ENCODE data around the gene RAB12. TPM values are rescaled to one million over a fixed set of nuclear protein-coding genes. Genes with fewer than 3 reads are reported as not detected.
A peak's percentile ranks its signal among the peaks of the same experiment; 100 is the strongest.

RAB12 gene
- total and polyA plus RNA-seq, 4 donors: 44.9 to 85.2 (median 62.4) TPM

DNA sequence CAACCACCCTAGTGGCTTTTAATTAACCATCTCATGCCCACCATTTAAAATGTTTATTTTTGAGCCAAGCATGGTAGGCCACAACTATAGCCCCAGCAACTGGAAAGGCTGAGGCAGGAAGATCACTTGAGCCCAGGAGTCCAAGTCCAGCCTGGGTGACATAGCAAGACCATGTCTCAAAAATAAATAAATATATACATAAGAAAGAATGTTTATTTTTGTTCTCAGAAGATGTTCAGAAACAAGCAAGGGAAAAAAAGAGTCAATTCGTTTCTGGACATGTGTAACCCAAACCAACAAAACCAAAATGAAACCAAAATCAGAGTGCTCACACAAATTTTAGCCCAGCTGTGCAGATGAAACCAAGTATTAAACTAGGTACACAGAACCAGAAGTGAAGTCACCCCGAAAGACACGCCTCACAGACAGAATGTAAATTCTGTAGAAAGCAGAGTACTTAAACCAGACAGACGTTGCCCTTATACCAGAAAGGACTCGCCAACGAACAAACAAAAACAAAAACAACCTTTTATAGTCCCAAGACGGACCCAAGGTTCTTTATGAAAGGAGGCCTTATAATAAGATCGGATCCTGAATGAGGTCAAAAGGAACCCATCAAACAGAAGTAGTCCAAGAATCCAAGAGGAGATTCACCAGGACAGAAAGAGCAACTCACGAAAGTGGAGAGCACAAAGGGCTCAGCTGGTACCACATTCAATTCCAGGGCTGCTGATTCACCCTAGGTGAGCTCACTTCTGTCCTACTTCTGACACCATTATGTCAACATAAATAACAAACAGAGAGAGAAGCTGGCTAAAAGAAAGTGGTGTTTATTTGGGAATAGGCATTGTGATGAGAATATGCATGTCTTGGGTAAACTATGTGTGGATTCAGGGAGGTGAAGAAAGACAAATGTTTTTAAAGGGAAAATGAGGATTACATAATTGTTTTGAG, 64.3 kb downstream of the RAB12 start:
- Histone ChIP-seq H3K36me3 (ENCODE audit: control insufficient read depth, insufficient read depth, low read length) (no peaks in the 10 kb centered on the region), H3K27ac (ENCODE audit: low read depth, low read length) (no peak overlapping the region), H3K27me3 (ENCODE audit: control insufficient read depth, insufficient read depth, low read length) (no peaks in the 10 kb centered on the region), H3K4me3 (ENCODE audit: low read depth, low read length) (no peak overlapping the region), H3K9me3 (ENCODE audit: control insufficient read depth, insufficient read depth, low read length) (no peaks in the 10 kb centered on the region), H3K4me1 (ENCODE audit: control insufficient read depth, insufficient read depth, low read length) (peaks cover 4% of the 10 kb centered on the region)
- no peak for DNase-seq (ENCODE audit: low read depth in 4 of 6, low spot score in 6 of 6)
- 63% methylated on average over 1 of the region's 9 CpGs for WGBS (ENCODE audit: insufficient coverage)

DNA sequence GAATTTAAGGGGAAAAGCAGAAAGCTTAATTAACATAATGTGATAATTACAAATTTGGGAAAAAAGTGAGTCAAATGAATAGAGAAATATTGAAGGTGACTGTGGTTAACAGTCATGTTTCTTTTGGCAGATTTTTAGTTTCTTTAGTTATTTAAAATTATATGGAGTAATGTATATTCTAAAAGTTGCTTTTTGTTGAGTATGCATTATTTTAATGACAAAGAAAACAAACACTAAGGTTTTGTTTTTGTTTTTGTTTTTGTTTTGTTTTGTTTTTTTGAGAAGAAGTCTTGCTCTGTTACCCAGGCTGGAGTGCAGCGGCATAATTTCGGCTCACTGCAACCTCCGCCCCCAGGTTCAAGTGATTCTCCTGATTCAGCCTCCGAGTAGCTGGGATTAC, 65.8 kb downstream of the RAB12 start:
- H3K9me3 ChIP-seq (ENCODE audit: control insufficient read depth, insufficient read depth, low read length): no peaks in the 10 kb centered on the region
- no peaks in the 10 kb centered on the region for H3K36me3 ChIP-seq (ENCODE audit: control insufficient read depth, insufficient read depth, low read length)
- no peak for DNase-seq (ENCODE audit: low read depth in 4 of 6, low spot score in 6 of 6)
- H3K27me3 ChIP-seq (ENCODE audit: control insufficient read depth, insufficient read depth, low read length): no peaks in the 10 kb centered on the region
- peaks cover 4% of the 10 kb centered on the region for H3K4me1 ChIP-seq (ENCODE audit: control insufficient read depth, insufficient read depth, low read length)
- WGBS (ENCODE audit: insufficient coverage): 97% methylated on average over 3 of the region's 4 CpGs
- H3K4me3 ChIP-seq (ENCODE audit: low read depth, low read length): no peak overlapping the region
- H3K27ac ChIP-seq (ENCODE audit: low read depth, low read length): no peak overlapping the region

DNA sequence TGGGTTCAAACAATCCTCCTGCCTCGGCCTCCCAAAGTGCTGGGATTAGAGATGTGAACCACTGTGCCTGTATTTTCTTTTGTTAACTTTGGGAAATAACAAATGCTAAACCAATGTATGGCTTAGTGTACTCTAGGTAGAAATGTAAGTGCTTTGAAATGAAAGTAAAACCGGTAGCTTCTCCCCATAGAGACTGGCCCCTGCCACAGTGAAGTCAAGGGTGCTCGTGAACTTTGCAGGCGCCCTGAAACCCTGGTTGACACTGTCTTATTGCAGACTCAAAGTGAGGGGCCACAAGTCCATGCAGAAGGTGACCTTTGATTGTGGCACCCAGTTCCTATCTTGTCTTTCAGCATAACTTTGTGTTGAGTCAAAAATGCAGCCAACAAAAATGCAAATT, 72.0 kb downstream of the RAB12 start:
- no peak for DNase-seq (ENCODE audit: low read depth in 4 of 6, low spot score in 6 of 6)
- H3K36me3 ChIP-seq (ENCODE audit: control insufficient read depth, insufficient read depth, low read length): no peaks in the 10 kb centered on the region
- 91% methylated on average over 3 of the region's 4 CpGs for WGBS (ENCODE audit: insufficient coverage)
- peaks cover 11% of the 10 kb centered on the region for H3K4me1 ChIP-seq (ENCODE audit: control insufficient read depth, insufficient read depth, low read length)
- H3K9me3 ChIP-seq (ENCODE audit: control insufficient read depth, insufficient read depth, low read length): no peaks in the 10 kb centered on the region
- H3K27me3 ChIP-seq (ENCODE audit: control insufficient read depth, insufficient read depth, low read length): no peaks in the 10 kb centered on the region
- H3K4me3 ChIP-seq (ENCODE audit: low read depth, low read length): no peak overlapping the region
- H3K27ac ChIP-seq (ENCODE audit: low read depth, low read length): no peak overlapping the region

DNA sequence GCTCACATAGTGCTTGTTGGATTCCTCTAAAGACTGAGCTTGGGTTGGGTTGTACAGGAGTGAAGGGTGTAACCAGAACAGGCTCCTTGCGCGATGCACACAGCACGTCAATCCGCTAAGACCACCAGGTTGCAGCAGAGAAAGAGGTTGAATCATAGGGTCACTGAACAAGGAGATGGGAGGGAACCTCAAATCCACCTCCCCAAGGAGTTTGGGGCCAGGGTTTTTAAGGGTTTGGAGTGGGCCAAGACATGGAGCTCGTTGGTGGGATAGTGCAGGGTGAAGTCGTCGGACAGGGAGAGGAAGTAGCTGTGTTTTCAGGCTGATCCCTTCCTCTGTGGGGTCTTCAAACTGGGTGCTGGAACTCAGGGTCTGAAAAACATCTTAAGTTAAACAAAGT, 75.3 kb downstream of the RAB12 start:
- no peak for DNase-seq (ENCODE audit: low read depth in 4 of 6, low spot score in 6 of 6)
- Histone ChIP-seq H3K36me3 (ENCODE audit: control insufficient read depth, insufficient read depth, low read length) (no peaks in the 10 kb centered on the region), H3K4me3 (ENCODE audit: low read depth, low read length) (no peak overlapping the region), H3K27ac (ENCODE audit: low read depth, low read length) (no peak overlapping the region), H3K27me3 (ENCODE audit: control insufficient read depth, insufficient read depth, low read length) (no peaks in the 10 kb centered on the region), H3K4me1 (ENCODE audit: control insufficient read depth, insufficient read depth, low read length) (peaks cover 10% of the 10 kb centered on the region), H3K9me3 (ENCODE audit: control insufficient read depth, insufficient read depth, low read length) (no peaks in the 10 kb centered on the region)
- WGBS (ENCODE audit: insufficient coverage): 85% methylated on average over 3 of the region's 7 CpGs

DNA sequence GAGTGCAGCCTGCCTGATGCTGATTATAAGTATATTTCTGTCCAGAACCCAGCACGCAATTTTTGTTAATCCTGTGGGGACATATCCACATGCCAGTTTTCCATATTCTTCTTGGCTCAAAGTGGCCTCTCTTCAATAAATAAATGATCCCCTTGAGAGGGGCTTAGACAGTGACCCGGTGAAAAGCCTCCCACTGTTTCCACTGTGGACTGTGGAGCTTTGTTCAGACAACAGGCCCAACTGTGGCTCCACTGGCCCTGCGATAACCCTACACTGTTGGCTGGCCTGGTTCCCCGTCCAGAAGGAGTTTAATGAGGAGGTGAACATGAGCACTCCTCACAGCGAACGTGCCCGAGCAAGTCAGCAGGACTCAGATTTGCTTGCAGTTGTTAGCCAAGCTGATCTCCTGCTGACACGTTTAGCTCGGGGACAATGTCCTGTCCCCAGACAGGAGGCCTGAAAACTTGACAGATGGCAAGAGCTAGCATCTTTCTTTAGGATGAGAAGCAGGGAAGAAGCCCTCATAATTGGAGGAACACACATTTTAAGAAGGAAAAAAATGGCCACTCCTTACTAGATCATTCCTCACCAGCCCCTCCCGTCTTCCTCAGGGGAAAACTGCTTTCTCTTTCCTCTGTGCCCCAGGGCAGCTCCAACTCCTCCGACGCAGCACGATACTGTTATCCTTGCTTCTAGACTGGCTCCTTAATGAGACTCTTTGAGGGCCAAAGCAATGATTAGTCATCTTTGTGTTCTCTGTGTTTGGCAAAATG, 76.1 kb downstream of the RAB12 start:
- no peak overlapping the region for H3K27ac ChIP-seq (ENCODE audit: low read depth, low read length)
- 49% methylated on average over 11 of the region's 13 CpGs for WGBS (ENCODE audit: insufficient coverage)

DNA sequence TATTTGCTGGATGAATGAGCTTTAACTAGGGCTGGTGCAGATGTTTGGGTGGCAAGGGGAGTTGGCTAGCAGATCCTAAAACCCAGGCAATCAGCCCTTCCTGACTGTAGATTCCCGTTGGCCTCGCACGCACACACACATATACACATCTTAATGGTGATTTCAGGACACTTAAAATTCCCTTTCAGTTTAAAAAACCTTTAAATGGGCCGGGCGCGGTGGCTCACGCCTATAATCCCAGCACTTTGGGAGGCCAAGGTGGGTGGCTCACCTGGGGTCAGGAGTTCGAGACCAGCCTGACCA, 76.6 kb downstream of the RAB12 start:
- Histone ChIP-seq H3K9me3 (ENCODE audit: control insufficient read depth, insufficient read depth, low read length) (no peaks in the 10 kb centered on the region), H3K4me3 (ENCODE audit: low read depth, low read length) (no peak overlapping the region), H3K4me1 (ENCODE audit: control insufficient read depth, insufficient read depth, low read length) (peaks cover 10% of the 10 kb centered on the region), H3K27me3 (ENCODE audit: control insufficient read depth, insufficient read depth, low read length) (no peaks in the 10 kb centered on the region), H3K36me3 (ENCODE audit: control insufficient read depth, insufficient read depth, low read length) (no peaks in the 10 kb centered on the region), H3K27ac (ENCODE audit: low read depth, low read length) (no peak overlapping the region)
- WGBS (ENCODE audit: insufficient coverage): 100% methylated on average over 4 of the region's 8 CpGs
- DNase-seq (ENCODE audit: low read depth in 4 of 6, low spot score in 6 of 6): no peak

More for the DNA sequence above, 76.1 kb downstream of the RAB12 start:
- peak in 1 of 6 donors; percentile 26 for DNase-seq (ENCODE audit: low read depth in 4 of 6, low spot score in 6 of 6)
- no peaks in the 10 kb centered on the region for H3K36me3 ChIP-seq (ENCODE audit: control insufficient read depth, insufficient read depth, low read length)
- no peaks in the 10 kb centered on the region for H3K9me3 ChIP-seq (ENCODE audit: control insufficient read depth, insufficient read depth, low read length)
- no peaks in the 10 kb centered on the region for H3K27me3 ChIP-seq (ENCODE audit: control insufficient read depth, insufficient read depth, low read length)
- H3K4me3 ChIP-seq (ENCODE audit: low read depth, low read length): no peak overlapping the region
- peaks cover 10% of the 10 kb centered on the region for H3K4me1 ChIP-seq (ENCODE audit: control insufficient read depth, insufficient read depth, low read length)

DNA sequence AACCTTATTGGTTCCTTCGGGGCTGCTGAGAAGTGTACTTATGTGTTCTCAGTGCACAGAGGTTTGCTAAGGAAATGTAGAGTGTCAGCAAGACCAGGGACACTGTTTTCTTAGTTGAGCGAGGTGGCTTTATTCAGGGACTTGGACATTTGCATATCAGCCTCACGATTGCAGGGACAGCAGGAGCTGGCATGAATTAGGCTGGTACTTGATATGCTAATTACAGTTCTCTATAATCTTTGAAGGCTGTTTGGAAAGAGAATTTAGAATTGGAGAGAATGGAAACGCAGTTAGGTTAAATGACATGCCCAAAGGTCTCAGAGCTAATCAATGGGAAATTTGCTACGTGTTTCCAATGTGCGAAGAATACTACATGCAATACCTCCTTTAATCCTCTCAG, 77.4 kb downstream of the RAB12 start:
- Histone ChIP-seq H3K27me3 (ENCODE audit: control insufficient read depth, insufficient read depth, low read length) (no peaks in the 10 kb centered on the region), H3K9me3 (ENCODE audit: control insufficient read depth, insufficient read depth, low read length) (no peaks in the 10 kb centered on the region), H3K36me3 (ENCODE audit: control insufficient read depth, insufficient read depth, low read length) (no peaks in the 10 kb centered on the region), H3K4me1 (ENCODE audit: control insufficient read depth, insufficient read depth, low read length) (peaks cover 10% of the 10 kb centered on the region), H3K4me3 (ENCODE audit: low read depth, low read length) (no peak overlapping the region), H3K27ac (ENCODE audit: low read depth, low read length) (no peak overlapping the region)
- peak in 2 of 6 donors; percentile 53 to 90 for DNase-seq (ENCODE audit: low read depth in 4 of 6, low spot score in 6 of 6)
- 31% methylated on average over 2 of the region's 6 CpGs for whole genome bisulfite sequencing (ENCODE audit: insufficient coverage)

DNA sequence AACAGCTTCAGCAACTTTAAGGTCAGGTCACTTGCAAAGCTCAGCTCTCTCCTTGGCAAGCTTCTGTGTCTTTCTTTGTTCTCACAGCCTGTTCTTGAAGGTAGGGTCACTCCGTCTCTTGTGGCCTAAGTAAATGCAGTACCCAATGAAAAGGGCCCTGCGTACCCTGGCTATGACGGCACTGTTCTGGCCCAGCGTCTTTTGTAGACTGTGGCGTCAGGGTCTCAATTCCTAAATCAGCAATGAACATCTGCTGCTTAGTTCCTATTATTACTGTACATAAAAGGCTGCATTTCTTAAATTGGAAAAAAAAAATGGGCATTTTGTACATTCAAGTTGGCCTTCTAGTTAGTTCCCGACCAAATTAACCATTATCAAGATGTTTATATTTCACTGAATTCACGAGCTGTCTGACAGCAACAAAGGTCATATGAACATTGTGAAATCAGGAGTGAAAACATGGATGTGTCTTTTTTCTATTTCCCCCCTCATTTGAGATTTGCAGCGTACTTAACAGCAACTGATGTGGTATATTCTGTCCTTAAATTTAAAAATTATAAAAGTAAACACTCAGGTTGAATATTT, 79.1 kb downstream of the RAB12 start:
- H3K27me3 ChIP-seq (ENCODE audit: control insufficient read depth, insufficient read depth, low read length): no peaks in the 10 kb centered on the region
- peak in 1 of 6 donors; percentile 41 for DNase-seq (ENCODE audit: low read depth in 4 of 6, low spot score in 6 of 6)
- H3K27ac ChIP-seq (ENCODE audit: low read depth, low read length): no peak overlapping the region
- H3K9me3 ChIP-seq (ENCODE audit: control insufficient read depth, insufficient read depth, low read length): no peaks in the 10 kb centered on the region
- peaks cover 10% of the 10 kb centered on the region for H3K4me1 ChIP-seq (ENCODE audit: control insufficient read depth, insufficient read depth, low read length)
- no peaks in the 10 kb centered on the region for H3K36me3 ChIP-seq (ENCODE audit: control insufficient read depth, insufficient read depth, low read length)
- H3K4me3 ChIP-seq (ENCODE audit: low read depth, low read length): no peak overlapping the region
- 64% methylated on average over 4 of the region's 8 CpGs for whole genome bisulfite sequencing (ENCODE audit: insufficient coverage)

DNA sequence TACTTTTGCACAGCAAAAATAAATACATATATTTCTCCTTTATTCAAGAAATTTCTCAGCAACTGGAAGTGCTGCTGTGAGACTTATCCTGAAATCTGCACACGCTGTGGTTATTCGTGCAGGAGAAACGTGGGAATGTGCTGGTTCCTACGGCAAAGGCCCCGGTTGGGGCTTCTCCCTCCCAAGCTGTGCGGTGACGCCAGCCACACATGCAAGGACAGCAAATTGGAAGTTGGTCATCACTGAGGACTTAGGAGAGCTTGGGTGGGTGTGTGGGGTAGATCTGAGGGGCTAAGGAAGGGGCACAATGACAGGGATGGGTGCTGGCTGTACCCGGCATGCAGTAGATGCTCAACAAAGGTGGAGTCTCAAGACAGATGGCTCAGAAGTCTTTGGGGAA, 79.6 kb downstream of the RAB12 start:
- WGBS (ENCODE audit: insufficient coverage): 84% methylated on average over 8 of the region's 8 CpGs
- Histone ChIP-seq H3K27ac (ENCODE audit: low read depth, low read length) (no peak overlapping the region), H3K4me3 (ENCODE audit: low read depth, low read length) (no peak overlapping the region), H3K36me3 (ENCODE audit: control insufficient read depth, insufficient read depth, low read length) (no peaks in the 10 kb centered on the region), H3K4me1 (ENCODE audit: control insufficient read depth, insufficient read depth, low read length) (peaks cover 10% of the 10 kb centered on the region), H3K27me3 (ENCODE audit: control insufficient read depth, insufficient read depth, low read length) (no peaks in the 10 kb centered on the region), H3K9me3 (ENCODE audit: control insufficient read depth, insufficient read depth, low read length) (no peaks in the 10 kb centered on the region)
- no peak for DNase-seq (ENCODE audit: low read depth in 4 of 6, low spot score in 6 of 6)
